GM13976 (cell line): ENCODE measurements around the gene BZW1.

Source experiments
- DNase-seq: peaks from one replicate; pipeline ENCODE4 v3.0.0; 2012; ENCODE audit warnings: low spot score
- CTCF ChIP-seq: IDR thresholded peaks from 2 replicates; pipeline ENCODE4 v1.5.1; 2012; ENCODE audit warnings: borderline replicate concordance, mild to moderate bottlenecking; ENCODE audit not compliant: insufficient read depth; ENCODE audit errors: extremely low read depth, missing control alignments, control extremely low read depth
- in situ Hi-C: fragments of 300-500 bp; cut with MboI; formaldehyde crosslinking; loops from one replicate; pipeline ENCODE4 v1.12.0; 2022; ENCODE audit warnings: low sequenced_read_pairs, mixed read lengths, inconsistent platforms; ENCODE audit not compliant: unreplicated experiment

BZW1 gene

GRCh38 chr2:200770847-200771246 lies 40.9 kb upstream of the BZW1 start:
- TF ChIP-seq CTCF: no peak
- in situ Hi-C loops: no loop called here
- DNase-seq: no peak

- DNase-seq: no peak
- TF ChIP-seq CTCF: no peak
- in situ Hi-C loops: no loop called here
These were observed 39.1 kb upstream of the BZW1 start for GRCh38 chr2:200772620-200773019.

GRCh38 chr2:200773083-200773482 lies 38.6 kb upstream of the BZW1 start:
- TF ChIP-seq CTCF: no peak
- no peak for DNase-seq
- in situ Hi-C loops: no loop called here

GRCh38 chr2:200774920-200775319 lies 36.8 kb upstream of the BZW1 start:
- no peak for DNase-seq
- in situ Hi-C loops: no loop called here
- no peak for TF ChIP-seq CTCF

- no peak for TF ChIP-seq CTCF
- no peak for DNase-seq
- in situ Hi-C loops: no loop called here
These were observed 34.4 kb upstream of the BZW1 start for GRCh38 chr2:200777275-200777674.

GRCh38 chr2:200778038-200778437 lies 33.7 kb upstream of the BZW1 start:
- TF ChIP-seq CTCF: no peak
- no peak for DNase-seq
- in situ Hi-C loops: no loop called here

GRCh38 chr2:200779214-200779613 lies 32.5 kb upstream of the BZW1 start:
- no peak for DNase-seq
- in situ Hi-C loops: no loop called here
- no peak for TF ChIP-seq CTCF
